Activated naive CD4-positive, alpha-beta T cell treated with anti-CD3 and anti-CD28 coated beads, Interleukin-2, amount 50 U/mL, for 16 hours (primary cell): ENCODE data around the gene USP6NL.
A peak's percentile ranks its signal among the peaks of the same experiment; 100 is the strongest.

Experiments
- DNase-seq: peaks from one replicate; pipeline ENCODE4 v3.0.0-alpha.2; 2020

USP6NL gene

GRCh38 chr10:11548065-11548767, 63.2 kb downstream of the USP6NL start:
- DNase-seq = no peak

DNA sequence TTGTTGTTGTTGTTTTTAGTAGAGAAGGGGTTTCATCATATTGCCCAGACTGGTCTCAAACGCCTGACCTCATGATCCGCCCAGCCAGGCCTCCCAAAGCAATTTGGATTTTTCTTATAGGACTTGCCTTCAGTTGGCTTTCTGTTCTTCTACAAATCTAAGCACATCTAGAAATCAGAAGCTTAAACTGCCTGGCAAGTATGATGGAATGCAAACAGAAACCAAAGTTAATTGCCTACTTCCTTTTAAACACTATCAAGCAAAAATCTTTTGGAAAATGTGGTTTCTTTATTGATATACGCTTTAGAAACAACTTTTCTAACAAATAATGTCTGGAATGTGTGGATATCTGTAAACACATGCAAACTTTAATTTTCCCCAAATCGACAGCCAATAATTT, 64.9 kb downstream of the USP6NL start:
- DNase-seq = no peak

DNA sequence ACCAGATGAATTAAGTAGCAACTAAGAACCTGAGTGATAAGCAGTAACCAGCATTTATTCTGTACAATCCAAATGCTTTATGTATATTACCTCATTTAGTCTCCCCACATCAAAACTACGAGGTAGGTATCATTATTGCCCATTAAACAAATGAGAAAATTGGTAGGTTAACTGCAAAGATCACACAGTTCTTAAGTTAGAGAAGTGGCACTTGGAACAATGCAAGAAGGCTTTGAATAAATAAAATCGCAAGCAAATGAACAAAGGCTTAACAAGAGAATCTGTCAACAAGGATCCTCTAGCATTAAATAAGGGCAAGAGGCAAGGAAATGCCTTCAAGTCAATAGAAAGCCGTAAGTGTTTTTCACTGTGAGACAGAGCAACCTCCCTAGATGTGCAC, 70.2 kb downstream of the USP6NL start:
- no peak for DNase-seq

DNA sequence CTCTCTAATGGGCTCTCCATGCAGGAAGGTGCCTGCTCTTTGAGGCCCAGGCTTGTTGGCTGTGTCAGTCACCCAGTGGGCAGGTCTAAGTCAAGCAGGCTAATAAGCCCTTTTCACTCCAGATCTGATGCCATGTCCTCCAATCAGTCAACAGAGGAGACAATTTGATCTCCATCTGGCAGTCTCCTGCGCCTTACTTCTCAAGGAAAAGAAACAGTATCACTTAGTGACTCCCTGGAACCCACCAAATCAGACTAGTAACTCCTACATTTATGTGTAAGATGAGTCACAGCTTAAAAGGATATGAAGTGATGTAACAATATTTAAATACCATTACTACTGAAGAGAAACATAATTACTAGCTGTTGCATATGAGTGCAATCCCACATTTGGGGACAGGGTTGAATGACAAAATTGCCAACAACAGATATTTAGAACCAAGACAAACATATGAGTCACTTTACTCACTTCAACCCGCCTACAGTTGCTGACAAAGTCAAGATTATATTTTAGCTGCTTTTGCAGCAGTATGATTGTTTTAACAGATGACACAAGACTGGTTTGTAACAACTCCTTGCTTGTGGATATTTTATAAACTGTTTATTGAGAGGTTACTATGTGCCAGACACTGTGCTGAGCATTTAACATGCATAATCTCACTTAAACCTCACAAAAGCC, 72.1 kb downstream of the USP6NL start:
- DNase-seq = no peak

DNA sequence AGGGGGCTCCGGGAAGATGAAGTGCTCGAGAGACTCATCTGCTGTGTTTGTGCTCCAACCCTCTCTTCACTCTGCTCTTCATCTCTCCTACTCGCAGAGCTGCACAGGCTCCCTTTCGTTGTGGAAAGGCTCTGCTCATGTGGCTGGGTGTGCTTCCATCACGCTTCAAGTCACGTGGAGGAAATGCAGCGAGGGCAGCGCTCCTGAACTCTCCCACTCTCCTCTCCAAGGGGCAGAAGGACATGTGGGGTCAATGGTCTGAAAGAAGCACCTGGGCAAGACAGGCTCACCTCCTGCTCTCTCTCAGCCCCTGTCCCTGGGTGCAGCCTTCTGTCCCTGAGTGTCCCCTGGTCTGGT, 72.6 kb downstream of the USP6NL start:
- DNase-seq = no peak

DNA sequence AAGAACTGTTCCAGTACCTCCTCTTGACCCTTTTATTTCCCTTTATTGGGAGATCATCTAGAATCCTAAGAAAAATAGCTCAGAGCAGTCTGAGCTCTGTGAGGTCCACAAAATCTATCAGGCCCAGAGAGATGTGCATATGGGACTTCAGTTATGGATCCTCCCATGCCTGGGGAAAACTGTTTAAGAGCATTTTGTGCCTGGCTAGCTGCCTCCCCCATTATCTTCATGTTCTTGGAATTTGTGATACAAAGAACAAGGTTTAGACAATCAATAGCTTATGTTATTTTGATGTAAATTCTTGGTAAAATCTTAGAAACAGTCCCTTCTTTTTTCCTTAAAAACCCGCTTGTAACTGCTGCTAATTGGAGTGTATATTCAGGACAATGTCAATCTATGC, 75.2 kb downstream of the USP6NL start:
- DNase-seq = no peak

DNA sequence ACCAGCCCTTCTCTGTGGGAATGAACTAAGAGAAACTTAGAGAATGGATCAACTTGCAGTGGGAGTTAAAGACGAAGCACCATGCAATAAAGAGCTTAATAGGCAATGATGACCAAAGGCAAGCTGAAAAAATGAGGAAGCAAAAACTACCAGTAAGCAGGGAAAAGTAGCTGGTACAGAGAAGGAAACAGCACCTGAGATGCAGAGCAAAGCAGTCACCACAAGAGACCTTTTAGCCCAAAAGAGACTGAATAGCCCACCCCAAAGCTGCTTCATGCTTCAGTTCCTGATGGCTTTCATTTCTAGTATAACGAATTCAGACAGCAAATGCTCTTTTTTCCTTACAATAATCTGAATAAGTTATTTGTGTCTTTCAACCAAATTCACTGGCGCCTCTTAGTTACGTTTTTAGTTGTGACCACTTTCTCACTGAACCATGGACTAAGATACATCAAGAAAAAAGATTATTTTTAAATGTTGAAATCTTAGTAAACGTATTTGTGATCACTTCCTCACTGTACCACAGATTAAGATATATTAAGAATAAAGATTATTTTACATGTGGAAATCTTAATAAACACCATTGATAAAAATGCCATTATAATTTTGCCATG, 76.0 kb downstream of the USP6NL start:
- no peak for DNase-seq

DNA sequence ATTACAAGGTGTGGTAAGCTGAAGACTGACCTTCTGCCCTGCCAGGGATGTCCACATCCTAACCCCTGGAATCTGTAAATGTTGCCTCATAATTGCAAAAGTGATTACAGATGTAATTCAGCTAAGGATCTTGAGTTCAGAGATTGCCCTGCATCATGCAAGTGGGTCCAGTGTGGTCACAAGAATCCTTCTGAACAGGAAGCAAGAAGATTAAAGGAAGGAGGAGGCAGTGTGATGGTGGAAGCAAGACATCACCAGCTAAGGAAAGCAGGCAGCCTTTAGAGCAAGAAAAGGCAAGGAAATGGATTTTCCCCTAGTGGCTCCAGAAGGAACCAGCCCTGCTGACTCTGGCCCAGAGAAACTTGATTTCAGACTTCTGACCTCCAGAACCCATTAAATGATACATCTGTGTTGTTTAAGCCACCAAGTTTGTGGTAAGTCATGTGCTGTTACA, 78.1 kb downstream of the USP6NL start:
- DNase-seq = no peak

DNA sequence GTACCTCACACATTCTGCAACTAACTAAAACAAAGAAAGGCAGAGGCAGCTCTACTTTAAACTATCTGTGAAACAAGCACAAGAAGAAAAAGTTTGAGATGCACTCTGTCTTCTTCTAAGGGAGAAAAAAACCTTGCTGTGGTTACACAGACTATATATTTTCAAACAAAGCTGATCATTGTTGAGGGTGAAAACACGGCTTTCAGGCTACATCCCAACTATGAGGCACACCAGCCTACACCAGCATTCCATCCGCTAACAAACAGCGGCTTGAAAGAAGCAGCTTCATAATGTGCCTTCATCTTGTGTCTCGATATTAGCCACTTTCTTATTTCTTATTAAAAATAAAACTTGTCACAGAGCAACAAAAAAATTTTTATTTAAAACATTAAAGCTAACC, 79.1 kb downstream of the USP6NL start:
- no peak for DNase-seq

- no peak for DNase-seq
These were observed 80.6 kb downstream of the USP6NL start for GRCh38 chr10:11530806-11531205.

DNA sequence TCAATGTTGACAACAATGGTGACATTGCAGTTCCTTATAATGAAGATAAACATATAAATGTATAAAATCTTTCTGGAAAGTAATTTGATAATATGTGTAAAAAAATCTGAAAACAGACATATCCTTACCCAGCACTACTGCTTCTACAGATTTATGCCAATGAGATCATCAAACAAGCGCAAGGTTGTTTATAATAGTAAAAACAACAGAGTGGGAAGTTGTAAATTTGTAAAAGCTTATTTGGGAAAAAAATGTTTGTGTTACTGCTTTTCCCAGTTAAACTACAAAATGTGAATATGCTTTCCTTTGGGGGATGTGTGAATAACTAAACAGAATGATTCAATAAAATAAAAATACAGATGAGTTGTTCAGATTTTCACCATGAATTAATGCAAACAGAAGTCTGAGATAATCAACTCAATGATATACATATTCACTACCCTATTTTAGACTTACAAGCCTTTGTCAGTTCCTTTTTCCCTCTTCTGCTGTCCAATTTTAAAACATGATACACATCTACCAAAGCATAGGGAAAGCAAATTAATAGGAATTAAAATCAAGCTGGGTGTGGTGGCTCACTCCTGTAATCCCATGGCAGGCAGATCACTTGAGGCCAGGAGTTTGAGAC, 82.1 kb downstream of the USP6NL start:
- no peak for DNase-seq

GRCh38 chr10:11528286-11528685, 83.2 kb downstream of the USP6NL start:
- DNase-seq = no peak

DNA sequence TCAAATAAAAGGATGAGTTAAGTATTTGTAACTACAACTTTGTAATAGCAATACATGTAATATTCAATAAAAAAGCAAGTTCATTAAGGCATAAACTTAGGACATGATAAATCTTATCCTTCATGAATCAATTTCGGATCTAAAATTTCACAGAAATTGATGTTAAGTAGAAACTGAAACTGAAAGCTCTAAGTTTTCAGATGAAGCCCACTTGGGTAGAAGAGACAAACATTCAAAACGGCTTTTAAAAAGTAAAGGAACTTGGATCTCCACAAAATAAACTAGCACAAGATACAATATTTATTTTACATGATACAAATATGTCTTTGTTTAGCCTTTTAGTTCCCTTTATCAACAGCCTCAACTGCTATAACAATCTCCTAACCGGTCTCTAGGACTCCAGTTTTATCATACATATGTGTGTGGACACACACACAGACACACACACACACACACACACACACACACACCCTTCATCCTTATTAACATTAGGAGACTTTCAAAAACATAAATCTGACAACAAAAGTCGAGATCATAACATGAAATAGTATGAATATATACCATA, 83.7 kb downstream of the USP6NL start:
- no peak for DNase-seq

DNA sequence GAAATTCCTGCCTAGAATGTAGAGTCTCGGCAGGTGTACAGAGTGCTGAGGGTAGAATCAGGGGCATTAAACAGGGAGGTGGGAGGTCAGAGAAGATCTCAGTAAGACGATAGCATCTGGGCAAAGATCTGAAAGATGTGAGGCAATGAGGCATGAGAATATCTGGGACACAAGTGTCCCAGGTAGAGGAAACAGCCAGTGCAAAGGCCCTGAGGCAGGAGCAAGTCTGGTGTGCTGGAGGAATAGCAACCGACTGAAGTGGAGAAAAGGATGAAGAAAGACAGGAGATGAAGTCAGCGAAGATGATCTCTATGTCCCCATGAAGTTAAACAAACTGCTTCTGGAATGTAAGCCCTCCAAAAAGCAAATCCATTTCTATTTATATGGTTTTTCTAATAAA, 84.4 kb downstream of the USP6NL start:
- no peak for DNase-seq

DNA sequence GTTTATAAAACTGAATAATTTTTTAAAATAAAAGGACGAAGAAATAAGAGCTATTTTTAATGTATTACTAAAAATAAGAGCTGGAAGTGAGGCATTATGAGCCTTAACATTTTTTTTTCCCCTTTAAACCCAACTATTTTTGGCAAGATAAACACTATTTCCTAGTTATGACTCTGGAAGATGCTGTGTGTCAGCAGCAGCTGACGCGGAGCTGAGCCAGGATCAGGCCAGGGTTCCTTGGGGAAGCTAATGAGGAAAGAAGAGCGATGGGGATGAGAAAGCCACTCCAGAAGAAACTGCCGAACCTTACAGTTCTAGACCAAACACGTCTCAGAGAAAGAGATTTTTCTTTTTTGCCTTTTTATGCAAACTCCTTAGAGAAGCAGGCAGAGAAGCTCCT, 85.9 kb downstream of the USP6NL start:
- no peak for DNase-seq

- no peak for DNase-seq
These were observed 88.6 kb downstream of the USP6NL start for GRCh38 chr10:11522821-11523245.

DNA sequence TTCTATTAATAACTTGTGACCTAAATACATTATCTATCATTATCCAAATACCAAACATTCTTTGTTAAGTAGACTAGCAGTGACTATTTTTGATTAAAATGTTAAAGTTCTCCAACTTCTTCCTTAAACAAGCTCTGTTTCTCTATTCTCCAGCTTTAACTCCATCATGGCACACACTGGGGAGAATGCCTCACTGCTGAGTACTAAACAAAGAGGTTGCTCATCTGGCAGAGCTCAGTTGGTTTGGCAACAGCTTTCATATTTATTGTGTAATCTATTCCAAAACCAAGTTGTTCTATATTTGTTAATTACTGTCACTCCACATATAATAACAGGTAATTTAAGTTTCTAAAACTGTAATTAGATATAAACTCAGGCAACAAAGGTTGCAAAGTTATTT, 89.6 kb downstream of the USP6NL start:
- DNase-seq = no peak

GRCh38 chr10:11520892-11521291, 90.6 kb downstream of the USP6NL start:
- DNase-seq = no peak

DNA sequence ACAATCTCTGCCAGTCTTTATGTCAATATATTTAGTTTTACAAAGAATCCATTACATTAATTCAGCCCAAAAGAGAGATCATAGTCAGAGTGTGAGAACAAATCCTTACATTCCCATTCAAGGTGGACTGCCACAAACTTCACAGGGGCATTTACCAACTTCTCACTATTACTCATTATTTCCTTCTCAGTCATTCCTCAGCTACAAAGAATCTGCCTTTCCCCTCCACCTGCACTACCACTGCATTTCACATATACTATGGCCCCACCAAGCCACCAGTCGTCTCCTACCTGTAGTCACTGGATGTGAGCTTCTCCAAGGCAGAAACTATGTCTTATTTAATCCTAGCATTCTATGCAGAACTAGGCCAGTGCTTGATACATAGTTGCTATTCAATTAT, 94.3 kb downstream of the USP6NL start:
- no peak for DNase-seq

DNA sequence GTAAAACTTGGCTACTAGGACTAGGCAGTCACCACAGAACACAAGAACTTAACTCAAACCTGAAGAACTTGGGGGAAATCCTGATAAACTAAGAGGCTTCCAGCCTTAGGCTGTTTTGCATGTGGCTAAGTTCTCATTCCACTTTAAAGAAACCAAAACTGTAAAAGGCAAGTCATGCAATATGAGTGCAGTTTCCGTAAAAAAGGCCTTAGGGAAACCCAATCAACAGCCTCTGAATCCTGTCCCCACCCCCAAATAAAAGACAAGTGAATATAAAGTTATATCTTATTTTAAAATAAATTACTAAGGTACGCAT, 95.1 kb downstream of the USP6NL start:
- no peak for DNase-seq

DNA sequence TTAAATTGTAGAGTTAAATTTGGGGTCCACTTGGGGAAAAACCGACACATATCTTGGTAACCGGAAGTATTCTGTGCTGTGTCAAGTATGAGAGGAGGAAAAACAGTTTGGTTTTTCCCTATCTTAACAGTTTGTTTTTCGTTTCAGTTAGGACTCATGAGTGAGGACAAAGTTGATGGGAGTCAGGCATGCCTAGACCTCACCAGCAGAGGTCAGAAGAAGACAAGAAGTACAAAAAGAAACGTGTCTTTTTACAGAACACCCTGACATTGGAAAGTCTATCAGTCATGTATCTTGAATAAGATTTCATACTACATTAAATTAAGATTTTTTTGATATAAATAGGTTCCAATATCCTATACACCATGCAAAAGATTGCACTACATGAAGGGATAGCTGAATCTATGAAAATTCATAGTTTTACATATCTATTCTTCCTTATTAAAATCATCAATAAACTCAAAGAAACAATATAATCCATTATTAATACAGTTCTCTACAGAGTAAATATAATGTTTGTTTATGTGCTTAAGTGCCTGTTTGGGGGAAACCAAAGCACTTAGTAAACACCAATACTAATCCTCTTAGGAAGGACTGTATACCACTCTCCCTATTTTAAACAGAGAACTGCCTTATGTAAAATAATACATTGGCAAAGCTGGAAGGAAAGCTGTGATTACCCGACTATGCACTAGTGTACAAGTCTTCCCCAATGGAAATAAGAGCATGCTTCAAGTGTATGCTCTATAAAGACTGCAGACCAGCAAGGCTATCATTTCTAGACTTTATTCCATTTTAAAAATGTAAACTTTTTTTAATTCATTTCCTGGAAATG, 95.6 kb downstream of the USP6NL start:
- DNase-seq = peak; percentile 43

- DNase-seq = no peak
These were observed 97.7 kb downstream of the USP6NL start for GRCh38 chr10:11513727-11514126.

DNA sequence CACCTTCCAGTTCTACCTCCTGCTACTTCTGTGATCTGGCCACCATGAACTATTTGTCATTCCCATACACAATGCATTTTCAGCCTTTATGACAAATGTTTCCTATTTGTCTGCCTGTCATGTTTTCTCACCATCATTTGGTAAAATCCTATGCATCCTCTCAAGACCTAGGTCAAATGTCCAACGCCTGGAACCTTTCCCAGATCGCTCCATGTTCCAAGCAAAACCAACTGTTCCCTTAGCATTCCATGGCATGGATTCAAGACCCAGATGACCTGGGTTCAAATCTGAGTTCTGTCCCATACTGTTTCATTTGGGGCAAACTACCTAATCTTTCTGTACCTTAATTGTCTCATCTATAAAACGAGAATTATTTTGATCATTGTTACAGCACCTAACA, 98.9 kb downstream of the USP6NL start:
- DNase-seq = no peak
